ENCODE measurements around the gene ZNF232.
A peak's percentile ranks its signal among the peaks of the same experiment; 100 is the strongest.
"Not testable (repeated sequence)": the region's sequence is repeated elsewhere in the genome, so short reads cannot be mapped to it uniquely, and the experiment has no call there.

Gene ZNF232

DNA sequence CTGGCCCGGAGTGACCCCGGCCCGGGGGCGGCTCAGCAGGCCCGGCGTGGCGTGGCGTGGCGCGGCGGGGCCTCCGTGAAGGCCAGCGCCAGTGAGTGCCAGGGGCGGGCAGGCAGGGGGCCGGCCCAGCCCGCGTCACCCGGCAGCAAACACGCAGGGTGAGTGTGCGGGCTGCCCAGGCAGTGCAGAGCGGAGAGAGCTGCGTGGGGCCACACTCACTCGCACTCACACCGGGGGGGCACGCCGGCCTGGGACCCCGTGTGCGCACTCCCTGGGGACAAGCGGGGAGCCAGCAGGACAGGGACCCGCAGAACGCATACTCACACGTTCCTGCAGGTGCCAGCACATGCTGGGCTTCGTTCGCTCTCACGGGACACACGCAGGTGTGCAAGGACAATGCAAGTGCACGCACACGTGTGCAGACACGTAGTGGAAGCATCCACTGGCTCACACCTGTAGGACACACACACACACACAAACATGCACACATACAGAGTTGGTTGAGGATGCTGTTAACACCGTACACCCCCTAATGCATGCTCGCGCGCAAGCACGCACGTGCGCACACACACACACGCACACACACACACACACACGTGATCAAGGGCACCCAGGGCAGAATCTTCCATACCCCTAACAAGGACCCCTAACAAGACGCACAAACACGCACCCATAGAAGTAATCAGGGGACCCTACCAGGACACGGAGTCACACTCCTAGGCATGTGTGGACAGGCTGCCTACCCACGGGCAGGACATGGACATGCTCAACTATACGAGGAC lies 11.9 kb upstream of the ZNF232 start:
- WGBS (ENCODE audit: insufficient coverage) = 51% methylated on average over 39 of the region's 53 CpGs
- H3K4me3 ChIP-seq (ENCODE audit: control insufficient read depth in 1 of 7, extremely low read depth in 1 of 7, insufficient read depth in 4 of 7, low read depth in 2 of 7, low read length in 6 of 7) = peak overlapping the region in 2 of 7 experiments; percentile 61 to 74
- CTCF ChIA-PET = interaction anchor here (1.0 kb wide), 1 partner anchor 37 kb away, joined by 3 read pairs; no protein-coding TSS in a partner anchor

GRCh38 chr17:5122586-5123342 lies 11.1 kb upstream of the ZNF232 start:
- Histone ChIP-seq H3K4me3 (ENCODE audit: control insufficient read depth in 1 of 7, extremely low read depth in 1 of 7, insufficient read depth in 4 of 7, low read depth in 2 of 7, low read length in 6 of 7) (peak overlapping the region; percentile 10 to 74 (median 50)), H3K27ac (ENCODE audit: insufficient read depth in 1 of 2, low read depth in 1 of 2, low read length in 2 of 2, poor library complexity in 1 of 2, severe bottlenecking in 2 of 2) (no peak overlapping the region), H3K9me3 (ENCODE audit: control extremely low read depth in 1 of 5, control insufficient read depth in 4 of 5, insufficient read depth in 2 of 5, low read depth in 1 of 5, low read length in 4 of 5) (peaks cover 0 to 11% (median 4%) of the 10 kb centered on the region in 5 experiments), H3K4me1 (ENCODE audit: control extremely low read depth in 1 of 4, control insufficient read depth in 4 of 4, insufficient read depth in 4 of 4, low read length in 3 of 4) (peaks cover 0 to 11% (median 6%) of the 10 kb centered on the region in 4 experiments), H3K27me3 (replicated peaks in 2 of 5; ENCODE audit: control insufficient read depth in 4 of 5, insufficient read depth in 5 of 5, low read length in 4 of 5) (peaks cover 0 to 34% (median 13%) of the 10 kb centered on the region in 5 experiments), H3K36me3 (ENCODE audit: control insufficient read depth in 4 of 4, insufficient read depth in 4 of 4, low read length in 3 of 4) (peaks cover 0 to 6% (median 2%) of the 10 kb centered on the region in 4 experiments)
- ChIA-PET POLR2A (no interaction called here), CTCF (interaction anchor here (1.0 to 1.2 kb wide), 2 partner anchors 9 to 36 kb away, joined by 3 read pairs; no protein-coding TSS in a partner anchor)
- WGBS (ENCODE audit: insufficient coverage) = 4% methylated on average over 45 of the region's 75 CpGs
- peak; percentile 16 to 66 (median 43) for DNase-seq

More for the DNA sequence above, 11.9 kb upstream of the ZNF232 start:
- Histone ChIP-seq H3K4me1 (ENCODE audit: control extremely low read depth in 1 of 4, control insufficient read depth in 4 of 4, insufficient read depth in 4 of 4, low read length in 3 of 4) (peaks cover 0 to 11% (median 6%) of the 10 kb centered on the region in 4 experiments), H3K36me3 (ENCODE audit: control insufficient read depth in 4 of 4, insufficient read depth in 4 of 4, low read length in 3 of 4) (peaks cover 0 to 1% (median under 1%) of the 10 kb centered on the region in 4 experiments), H3K9me3 (ENCODE audit: control extremely low read depth in 1 of 5, control insufficient read depth in 4 of 5, insufficient read depth in 2 of 5, low read depth in 1 of 5, low read length in 4 of 5) (peaks cover 0 to 5% (median under 1%) of the 10 kb centered on the region in 5 experiments), H3K27ac (ENCODE audit: insufficient read depth in 1 of 2, low read depth in 1 of 2, low read length in 2 of 2, poor library complexity in 1 of 2, severe bottlenecking in 2 of 2) (no peak overlapping the region), H3K27me3 (replicated peaks in 2 of 5; ENCODE audit: control insufficient read depth in 4 of 5, insufficient read depth in 5 of 5, low read length in 4 of 5) (peaks cover 0 to 28% (median 13%) of the 10 kb centered on the region in 5 experiments)
- DNase-seq = no peak
- POLR2A ChIA-PET = no interaction called here

GRCh38 chr17:5122056-5122455 lies 10.4 kb upstream of the ZNF232 start:
- Histone ChIP-seq H3K4me3 (ENCODE audit: control insufficient read depth in 1 of 7, extremely low read depth in 1 of 7, insufficient read depth in 4 of 7, low read depth in 2 of 7, low read length in 6 of 7) (peak overlapping the region in 1 of 7 experiments; percentile 61), H3K4me1 (ENCODE audit: control extremely low read depth in 1 of 4, control insufficient read depth in 4 of 4, insufficient read depth in 4 of 4, low read length in 3 of 4) (peaks cover 0 to 11% (median 6%) of the 10 kb centered on the region in 4 experiments), H3K27me3 (replicated peaks in 2 of 5; ENCODE audit: control insufficient read depth in 4 of 5, insufficient read depth in 5 of 5, low read length in 4 of 5) (peaks cover 0 to 39% (median 17%) of the 10 kb centered on the region in 5 experiments), H3K9me3 (ENCODE audit: control extremely low read depth in 1 of 5, control insufficient read depth in 4 of 5, insufficient read depth in 2 of 5, low read depth in 1 of 5, low read length in 4 of 5) (peaks cover 0 to 13% (median 4%) of the 10 kb centered on the region in 5 experiments)
- 92% methylated on average over 6 of the region's 7 CpGs for WGBS (ENCODE audit: insufficient coverage)
- DNase-seq; H3K27ac ChIP-seq (ENCODE audit: insufficient read depth in 1 of 2, low read depth in 1 of 2, low read length in 2 of 2, poor library complexity in 1 of 2, severe bottlenecking in 2 of 2); H3K36me3 ChIP-seq (ENCODE audit: control insufficient read depth in 4 of 4, insufficient read depth in 4 of 4, low read length in 3 of 4); POLR2A ChIA-PET: not testable (repeated sequence)
- CTCF ChIA-PET = interaction anchor here (1.2 kb wide), 1 partner anchor 8 kb away, joined by 3 read pairs; no protein-coding TSS in a partner anchor

DNA sequence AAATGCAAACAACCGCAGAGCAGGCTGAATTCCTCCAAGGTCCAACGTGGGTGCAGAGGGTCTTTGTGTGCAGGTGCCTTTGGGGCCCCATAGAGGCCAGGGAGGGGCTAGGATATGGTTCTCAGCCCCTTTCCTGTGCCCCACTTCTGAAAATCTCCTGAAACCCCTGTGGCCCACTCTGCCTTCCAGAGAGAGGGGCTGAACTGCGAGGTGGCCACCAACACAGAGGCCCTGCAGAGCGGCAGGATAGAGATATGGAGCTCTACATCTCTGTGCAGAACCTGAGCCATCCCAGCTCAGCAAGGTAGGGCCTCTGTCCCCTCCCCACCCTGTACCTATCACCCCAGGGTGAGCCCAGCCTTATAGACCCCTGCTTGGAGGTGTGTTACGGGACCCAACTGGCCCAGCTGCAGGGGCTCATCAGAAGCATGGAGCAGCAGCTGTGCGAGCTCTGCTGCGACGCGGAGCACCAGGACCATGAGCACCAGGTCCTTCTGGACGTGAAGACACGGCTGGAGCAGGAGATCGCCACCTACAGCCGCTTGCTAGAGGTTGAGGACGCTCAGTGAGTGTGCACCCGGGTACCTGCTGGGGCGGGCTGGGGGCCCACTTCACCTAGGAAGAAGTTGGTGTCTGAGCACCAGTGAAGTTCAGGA lies 9.6 kb upstream of the ZNF232 start:
- ChIA-PET CTCF (interaction anchor here (1.2 kb wide), 2 partner anchors 7 to 23 kb away, joined by 3 read pairs; no protein-coding TSS in a partner anchor), POLR2A (no interaction called here)

GRCh38 chr17:5120436-5121185 lies 8.9 kb upstream of the ZNF232 start:
- H3K4me3 ChIP-seq (ENCODE audit: control insufficient read depth in 1 of 7, extremely low read depth in 1 of 7, insufficient read depth in 4 of 7, low read depth in 2 of 7, low read length in 6 of 7); DNase-seq; H3K36me3 ChIP-seq (ENCODE audit: control insufficient read depth in 4 of 4, insufficient read depth in 4 of 4, low read length in 3 of 4); H3K27ac ChIP-seq (ENCODE audit: insufficient read depth in 1 of 2, low read depth in 1 of 2, low read length in 2 of 2, poor library complexity in 1 of 2, severe bottlenecking in 2 of 2); POLR2A ChIA-PET: not testable (repeated sequence)
- CTCF ChIA-PET = interaction anchor here (1.2 kb wide), 1 partner anchor 22 kb away, joined by 3 read pairs; no protein-coding TSS in a partner anchor
- Histone ChIP-seq H3K9me3 (ENCODE audit: control extremely low read depth in 1 of 5, control insufficient read depth in 4 of 5, insufficient read depth in 2 of 5, low read depth in 1 of 5, low read length in 4 of 5) (peaks cover 0 to 25% (median 12%) of the 10 kb centered on the region in 5 experiments), H3K27me3 (replicated peaks in 2 of 5; ENCODE audit: control insufficient read depth in 4 of 5, insufficient read depth in 5 of 5, low read length in 4 of 5) (peaks cover 0 to 53% (median 19%) of the 10 kb centered on the region in 5 experiments), H3K4me1 (ENCODE audit: control extremely low read depth in 1 of 4, control insufficient read depth in 4 of 4, insufficient read depth in 4 of 4, low read length in 3 of 4) (peaks cover 0 to 17% (median 6%) of the 10 kb centered on the region in 4 experiments)
- WGBS (ENCODE audit: insufficient coverage) = 97% methylated on average over 5 of the region's 6 CpGs

More for the DNA sequence above, 9.6 kb upstream of the ZNF232 start:
- Histone ChIP-seq H3K27me3 (replicated peaks in 2 of 5; ENCODE audit: control insufficient read depth in 4 of 5, insufficient read depth in 5 of 5, low read length in 4 of 5) (peaks cover 0 to 46% (median 18%) of the 10 kb centered on the region in 5 experiments), H3K27ac (ENCODE audit: insufficient read depth in 1 of 2, low read depth in 1 of 2, low read length in 2 of 2, poor library complexity in 1 of 2, severe bottlenecking in 2 of 2) (no peak overlapping the region), H3K36me3 (ENCODE audit: control insufficient read depth in 4 of 4, insufficient read depth in 4 of 4, low read length in 3 of 4) (peaks cover 0 to 6% (median 2%) of the 10 kb centered on the region in 4 experiments), H3K4me1 (ENCODE audit: control extremely low read depth in 1 of 4, control insufficient read depth in 4 of 4, insufficient read depth in 4 of 4, low read length in 3 of 4) (peaks cover 0 to 16% (median 6%) of the 10 kb centered on the region in 4 experiments), H3K4me3 (ENCODE audit: control insufficient read depth in 1 of 7, extremely low read depth in 1 of 7, insufficient read depth in 4 of 7, low read depth in 2 of 7, low read length in 6 of 7) (no peak overlapping the region), H3K9me3 (ENCODE audit: control extremely low read depth in 1 of 5, control insufficient read depth in 4 of 5, insufficient read depth in 2 of 5, low read depth in 1 of 5, low read length in 4 of 5) (peaks cover 0 to 20% (median 6%) of the 10 kb centered on the region in 5 experiments)
- no peak for DNase-seq
- 93% methylated on average over 12 of the region's 16 CpGs for WGBS (ENCODE audit: insufficient coverage)

DNA sequence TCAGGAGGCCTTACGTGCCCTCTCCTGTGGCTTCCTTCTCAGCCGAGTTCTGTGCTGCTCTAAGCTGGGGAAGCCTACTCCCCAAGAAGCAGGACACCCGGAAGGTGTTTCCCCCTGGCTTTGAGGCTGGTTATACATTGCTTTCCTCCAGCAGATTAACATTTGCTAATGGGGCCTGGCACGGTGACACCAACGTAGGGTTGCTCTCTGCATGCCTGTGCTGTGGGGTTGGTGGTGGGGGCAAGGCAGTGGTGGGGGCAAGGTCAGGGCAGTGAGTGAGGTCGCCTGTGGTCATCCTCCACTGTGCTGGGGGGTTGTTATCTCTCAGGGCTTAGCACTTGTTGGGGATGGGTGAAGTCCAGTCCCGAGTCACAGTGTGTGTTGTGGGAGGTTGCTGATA lies 8.4 kb upstream of the ZNF232 start:
- peaks cover 0 to 6% (median 2%) of the 10 kb centered on the region in 4 experiments for H3K36me3 ChIP-seq (ENCODE audit: control insufficient read depth in 4 of 4, insufficient read depth in 4 of 4, low read length in 3 of 4)
- peaks cover 0 to 57% (median 19%) of the 10 kb centered on the region in 5 experiments for H3K27me3 ChIP-seq (replicated peaks in 2 of 5; ENCODE audit: control insufficient read depth in 4 of 5, insufficient read depth in 5 of 5, low read length in 4 of 5)
- no peak overlapping the region for H3K4me3 ChIP-seq (ENCODE audit: control insufficient read depth in 1 of 7, extremely low read depth in 1 of 7, insufficient read depth in 4 of 7, low read depth in 2 of 7, low read length in 6 of 7)
- peaks cover 0 to 17% (median 6%) of the 10 kb centered on the region in 4 experiments for H3K4me1 ChIP-seq (ENCODE audit: control extremely low read depth in 1 of 4, control insufficient read depth in 4 of 4, insufficient read depth in 4 of 4, low read length in 3 of 4)
- ChIA-PET POLR2A (no interaction called here), CTCF (no interaction called here)
- peaks cover 0 to 31% (median 13%) of the 10 kb centered on the region in 5 experiments for H3K9me3 ChIP-seq (ENCODE audit: control extremely low read depth in 1 of 5, control insufficient read depth in 4 of 5, insufficient read depth in 2 of 5, low read depth in 1 of 5, low read length in 4 of 5)
- no peak for DNase-seq
- H3K27ac ChIP-seq (ENCODE audit: insufficient read depth in 1 of 2, low read depth in 1 of 2, low read length in 2 of 2, poor library complexity in 1 of 2, severe bottlenecking in 2 of 2) = no peak overlapping the region
- 82% methylated on average over 2 of the region's 7 CpGs for WGBS (ENCODE audit: insufficient coverage)
